LNCAP (cell line): Measurements from ENCODE around the gene EDIL3.

Experiments used
- CTCF ChIP-seq: fragments of 450-650 bp; IDR thresholded peaks from 2 replicates; pipeline ENCODE4 v1.5.1; 2017; ENCODE audit warnings: mild to moderate bottlenecking

The EDIL3 gene

GRCh38 chr5:83964271-83964670, 420.4 kb downstream of the EDIL3 start:
- TF ChIP-seq CTCF, result no peak

- no peak for TF ChIP-seq CTCF
Observed at GRCh38 chr5:83957188-83957587, 427.5 kb downstream of the EDIL3 start.

DNA sequence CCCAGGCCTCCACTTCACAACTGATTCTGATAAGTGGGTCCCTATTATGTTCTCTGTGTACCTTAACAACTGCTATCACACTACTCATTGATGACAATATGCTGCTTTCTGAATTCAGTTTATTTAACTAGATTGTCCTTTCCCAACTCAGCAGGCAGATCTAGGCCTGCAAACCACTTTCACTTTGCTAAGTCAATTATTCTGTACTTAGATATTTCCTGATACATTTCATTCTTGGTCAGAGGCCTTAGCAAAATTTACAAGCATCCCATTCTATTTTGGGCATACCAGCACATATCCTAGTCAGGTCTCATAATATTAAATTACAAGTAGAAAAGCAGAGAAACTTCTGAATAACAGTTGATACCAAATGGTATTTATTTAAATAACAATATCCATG, 428.3 kb downstream of the EDIL3 start:
- TF ChIP-seq CTCF, result no peak

- TF ChIP-seq CTCF, result no peak
Observed at GRCh38 chr5:83955916-83956315, 428.8 kb downstream of the EDIL3 start.

DNA sequence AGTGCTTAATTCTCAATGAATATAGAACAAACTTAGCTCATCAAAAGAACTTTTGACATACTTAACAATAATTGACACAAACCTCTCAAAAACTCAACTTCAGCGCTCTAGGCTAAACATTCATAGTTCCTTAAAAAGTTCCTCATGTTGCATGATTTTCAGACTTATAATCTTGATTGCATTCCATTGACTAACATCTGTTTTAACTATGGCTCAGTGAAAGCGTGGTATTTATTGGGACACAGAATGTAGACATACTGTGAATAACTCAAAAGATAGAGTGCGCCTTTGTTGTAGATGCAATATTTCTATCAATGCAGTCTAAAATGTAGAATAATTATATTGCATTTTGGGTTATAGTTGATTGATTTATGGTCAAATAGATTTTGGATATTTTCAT, 436.9 kb downstream of the EDIL3 start:
- TF ChIP-seq CTCF, result no peak

GRCh38 chr5:83946516-83946915, 438.2 kb downstream of the EDIL3 start:
- no peak for TF ChIP-seq CTCF

DNA sequence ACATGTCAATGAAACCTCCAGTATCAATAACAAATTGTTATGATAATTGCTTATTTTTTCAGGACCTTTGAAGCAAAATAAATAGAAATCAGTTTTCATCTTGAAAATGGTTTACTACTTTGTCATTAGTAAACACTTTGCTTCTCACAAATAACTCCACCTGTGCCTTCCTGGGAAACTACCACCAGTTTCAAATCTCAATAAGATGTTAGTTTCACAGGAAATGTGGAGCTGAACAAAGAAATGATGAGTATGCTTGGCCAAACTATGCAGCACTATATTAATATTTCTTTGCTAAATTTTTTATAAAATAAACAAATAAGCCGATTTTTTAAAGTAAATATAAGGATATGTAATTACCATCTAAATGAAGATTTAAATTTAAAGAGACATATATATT, 442.5 kb downstream of the EDIL3 start:
- no peak for TF ChIP-seq CTCF

DNA sequence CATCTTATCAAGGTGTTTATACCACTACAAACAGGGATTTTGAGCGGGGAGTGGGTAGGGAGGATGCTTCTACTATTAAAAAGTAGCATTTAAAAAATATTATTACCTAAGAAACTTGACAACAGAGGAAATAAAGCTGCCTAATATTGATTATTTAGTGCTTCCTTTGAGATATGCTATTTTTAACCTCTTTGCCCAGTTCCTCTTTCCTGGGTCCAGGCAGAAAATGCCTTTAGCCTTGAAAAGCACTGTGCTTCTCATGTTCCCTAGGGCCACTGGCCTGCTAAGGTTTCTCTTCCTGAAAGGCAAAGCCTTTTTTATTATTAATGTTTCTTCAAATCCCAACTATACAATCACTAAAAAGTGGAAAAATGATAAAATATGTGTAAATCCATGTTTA, 446.8 kb downstream of the EDIL3 start:
- no peak for TF ChIP-seq CTCF
